Glutamatergic neuron (in vitro differentiated cells): ENCODE measurements around the gene BSG. TPM values are rescaled to one million over a fixed set of nuclear protein-coding genes. Genes with fewer than 3 reads are reported as not detected.

ENCODE experiments used
- DNase-seq: peaks from one replicate; pipeline ENCODE4 v3.0.0; 2022
- H3K27ac Mint-ChIP-seq: one replicate; pipeline ENCODE4 v1.8.0; 2020; ENCODE audit warnings: mild to moderate bottlenecking, mixed read lengths, inconsistent platforms; ENCODE audit not compliant: unreplicated experiment
- H3K27me3 Mint-ChIP-seq: one replicate; pipeline ENCODE4 v1.8.0; 2020; ENCODE audit warnings: mild to moderate bottlenecking, moderate library complexity, mixed read lengths, inconsistent platforms; ENCODE audit not compliant: unreplicated experiment
- H3K36me3 Mint-ChIP-seq: one replicate; pipeline ENCODE4 v1.8.0; 2020; ENCODE audit warnings: mild to moderate bottlenecking, mixed read lengths, inconsistent platforms; ENCODE audit not compliant: unreplicated experiment
- H3K4me1 Mint-ChIP-seq: one replicate; pipeline ENCODE4 v1.8.0; 2020; ENCODE audit warnings: mild to moderate bottlenecking, low read depth, mixed read lengths, inconsistent platforms; ENCODE audit not compliant: unreplicated experiment
- H3K4me3 Mint-ChIP-seq: one replicate; pipeline ENCODE4 v1.8.0; 2020; ENCODE audit warnings: mild to moderate bottlenecking, mixed read lengths, inconsistent platforms; ENCODE audit not compliant: unreplicated experiment
- H3K9me3 Mint-ChIP-seq: one replicate; pipeline ENCODE4 v1.8.0; 2020; ENCODE audit warnings: mild to moderate bottlenecking, moderate library complexity, mixed read lengths, inconsistent platforms; ENCODE audit not compliant: unreplicated experiment
- CTCF ChIP-seq: fragments of 200-600 bp; sonication (generic); IDR thresholded peaks from one replicate; pipeline ENCODE4 v1.5.0; 2021; ENCODE audit not compliant: partially characterized antibody, unreplicated experiment
- total RNA-seq: library from RNA; stranded (reverse); fragmentation: NEBNext Ultra II Directional; extraction: Animal tissue kit (Norgen Biotek cat#: 25700); gene quantifications from one replicate; pipeline ENCODE4 v1.2.1, GENCODE V29; 2021; ENCODE audit not compliant: unreplicated experiment

The BSG gene
- total RNA-seq, 1 donor from 2014 or later, result 470 TPM

GRCh38 chr19:617551-618246 is 45.3 kb downstream of the BSG start:
- Mint-ChIP-seq H3K27me3 (peaks cover 6% of the 10 kb centered on the region), H3K9me3 (peaks cover 9% of the 10 kb centered on the region), H3K27ac (no peak overlapping the region), H3K4me3 (no peak overlapping the region), H3K36me3 (no peaks in the 10 kb centered on the region), H3K4me1 (no peaks in the 10 kb centered on the region)
- TF ChIP-seq CTCF, result no peak
- DNase-seq, result no peak

- peaks cover 9% of the 10 kb centered on the region for H3K9me3 Mint-ChIP-seq
- TF ChIP-seq CTCF, result no peak
- no peaks in the 10 kb centered on the region for H3K4me1 Mint-ChIP-seq
- no peak overlapping the region for H3K27ac Mint-ChIP-seq
- no peaks in the 10 kb centered on the region for H3K36me3 Mint-ChIP-seq
- H3K27me3 Mint-ChIP-seq, result peaks cover 6% of the 10 kb centered on the region
- no peak for DNase-seq
- H3K4me3 Mint-ChIP-seq, result no peak overlapping the region
Observed at GRCh38 chr19:618247-618619, 45.8 kb downstream of the BSG start.

- no peak for TF ChIP-seq CTCF
- no peaks in the 10 kb centered on the region for H3K36me3 Mint-ChIP-seq
- DNase-seq, result no peak
- peaks cover 9% of the 10 kb centered on the region for H3K9me3 Mint-ChIP-seq
- peaks cover 8% of the 10 kb centered on the region for H3K27me3 Mint-ChIP-seq
- no peak overlapping the region for H3K27ac Mint-ChIP-seq
- no peak overlapping the region for H3K4me3 Mint-ChIP-seq
- H3K4me1 Mint-ChIP-seq, result no peaks in the 10 kb centered on the region
Observed at GRCh38 chr19:618674-619285, 46.4 kb downstream of the BSG start.

- Mint-ChIP-seq H3K4me3 (no peak overlapping the region), H3K36me3 (no peaks in the 10 kb centered on the region)
- no peak for TF ChIP-seq CTCF
Observed at GRCh38 chr19:619286-620002, 47.0 kb downstream of the BSG start.

More at GRCh38 chr19:619286-620002, 47.0 kb downstream of the BSG start:
- no peak for DNase-seq
- Mint-ChIP-seq H3K27ac (no peak overlapping the region), H3K4me1 (no peaks in the 10 kb centered on the region), H3K27me3 (peaks cover 14% of the 10 kb centered on the region), H3K9me3 (peaks cover 8% of the 10 kb centered on the region)
